SH-SY5Y (cell line): ENCODE data around the gene MARK4.

Source experiments
- GATA2 ChIP-seq: IDR thresholded peaks from 2 replicates; pipeline ENCODE4 v1.6.1; 2011; ENCODE audit warnings: mild to moderate bottlenecking, low read depth, low read length
- GATA3 ChIP-seq: IDR thresholded peaks from 2 replicates; pipeline ENCODE4 v1.6.1; 2011; ENCODE audit warnings: low read depth, mild to moderate bottlenecking, low read length, moderate library complexity

DNA sequence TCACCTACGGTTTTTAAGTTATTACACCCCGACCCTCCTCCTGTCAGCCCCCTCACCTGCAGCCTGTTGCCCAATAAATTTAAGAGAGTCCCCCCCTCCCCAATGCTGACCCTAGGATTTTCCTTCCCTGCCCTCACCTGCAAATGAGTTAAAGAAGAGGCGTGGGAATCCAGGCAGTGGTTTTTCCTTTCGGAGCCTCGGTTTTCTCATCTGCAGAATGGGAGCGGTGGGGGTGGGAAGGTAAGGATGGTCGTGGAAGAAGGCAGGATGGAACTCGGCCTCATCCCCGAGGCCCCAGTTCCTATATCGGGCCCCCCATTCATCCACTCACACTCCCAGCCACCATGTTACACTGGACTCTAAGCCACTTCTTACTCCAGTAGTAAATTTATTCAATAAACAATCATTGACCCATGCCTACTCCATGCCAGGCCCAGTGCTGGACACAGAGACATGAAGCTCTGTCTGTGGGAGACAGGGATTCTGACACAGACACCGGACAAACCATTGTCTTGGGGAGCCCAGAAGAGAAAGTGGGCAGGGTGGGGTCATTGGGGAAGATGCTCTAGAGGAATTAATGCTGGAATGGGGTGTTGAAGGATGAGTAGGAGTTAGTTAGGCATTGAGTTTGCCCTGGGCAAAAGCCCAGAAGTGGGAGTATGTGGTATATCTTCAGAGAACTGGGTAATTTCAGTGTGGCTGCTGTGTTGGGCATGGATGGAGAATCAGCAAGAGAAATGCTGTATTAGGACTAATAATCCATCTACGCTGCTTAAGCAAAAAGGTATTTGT lies 52.4 kb downstream of the MARK4 start:
- TF ChIP-seq GATA2, result no peak
- no peak for TF ChIP-seq GATA3
